ENCODE results near the gene SLC6A11. TPM values are rescaled to one million over a fixed set of nuclear protein-coding genes. Genes with fewer than 3 reads are reported as not detected.

The SLC6A11 gene
- total RNA-seq, 1 donor from 2014 or later: not detected

GRCh38 chr3:10975695-10976234, 159.7 kb downstream of the SLC6A11 start:
- DNase-seq (ENCODE audit: low read depth): no peak

- no peak for DNase-seq (ENCODE audit: low read depth)
Measured at GRCh38 chr3:10976770-10977169, 160.7 kb downstream of the SLC6A11 start.

GRCh38 chr3:10977892-10978510, 162.0 kb downstream of the SLC6A11 start:
- DNase-seq (ENCODE audit: low read depth): peak; percentile 19

- DNase-seq (ENCODE audit: low read depth): no peak
Measured at GRCh38 chr3:10978956-10979355, 162.9 kb downstream of the SLC6A11 start.

GRCh38 chr3:10980312-10980711, 164.3 kb downstream of the SLC6A11 start:
- no peak for DNase-seq (ENCODE audit: low read depth)

- no peak for DNase-seq (ENCODE audit: low read depth)
Measured at GRCh38 chr3:10981031-10981430, 165.0 kb downstream of the SLC6A11 start.

GRCh38 chr3:10981961-10982360, 165.9 kb downstream of the SLC6A11 start:
- DNase-seq (ENCODE audit: low read depth): peak; percentile 6

GRCh38 chr3:10982782-10983181, 166.8 kb downstream of the SLC6A11 start:
- no peak for DNase-seq (ENCODE audit: low read depth)

GRCh38 chr3:10983219-10983916, 167.3 kb downstream of the SLC6A11 start:
- peak; percentile 53 for DNase-seq (ENCODE audit: low read depth)

- DNase-seq (ENCODE audit: low read depth): no peak
Measured at GRCh38 chr3:10984371-10984896, 168.4 kb downstream of the SLC6A11 start.

- DNase-seq (ENCODE audit: low read depth): no peak
Measured at GRCh38 chr3:10985181-10985580, 169.2 kb downstream of the SLC6A11 start.

- DNase-seq (ENCODE audit: low read depth): no peak
Measured at GRCh38 chr3:10986592-10986991, 170.6 kb downstream of the SLC6A11 start.

GRCh38 chr3:10988001-10988665, 172.1 kb downstream of the SLC6A11 start:
- no peak for DNase-seq (ENCODE audit: low read depth)

GRCh38 chr3:10988991-10989484, 173.0 kb downstream of the SLC6A11 start:
- no peak for DNase-seq (ENCODE audit: low read depth)

Other genes with a start within 250 kb of the SLC6A11 start
- 0.26 TPM in 1 of 2 replicates, not detected in the other for gene SLC6A1, start 176.5 kb downstream of the SLC6A11 start, total RNA-seq

Data from myocyte (in vitro differentiated cells).